Measurements from ENCODE around the gene MANSC1.

MANSC1 gene

DNA sequence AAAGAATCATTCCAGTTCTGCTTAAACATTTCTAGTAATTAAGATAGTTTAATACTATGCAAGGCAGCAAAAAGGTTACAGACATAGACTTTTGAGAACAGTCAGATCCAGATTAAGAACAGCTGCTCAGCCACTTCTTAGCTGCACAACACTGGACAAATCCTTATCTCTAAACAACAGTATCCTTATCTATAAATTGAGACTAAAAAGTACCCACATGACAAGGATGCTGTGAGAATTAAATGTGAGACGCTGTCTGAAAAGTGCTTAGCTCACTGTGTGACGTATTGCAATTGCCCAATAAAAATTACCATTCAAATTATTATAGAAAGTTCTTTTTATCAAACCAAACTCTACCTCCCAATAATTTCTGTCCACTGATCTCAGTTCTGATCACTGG lies 42.4 kb upstream of the MANSC1 start:
- no peak overlapping the region for H3K27ac ChIP-seq
- TF ChIP-seq, protein P1, sequence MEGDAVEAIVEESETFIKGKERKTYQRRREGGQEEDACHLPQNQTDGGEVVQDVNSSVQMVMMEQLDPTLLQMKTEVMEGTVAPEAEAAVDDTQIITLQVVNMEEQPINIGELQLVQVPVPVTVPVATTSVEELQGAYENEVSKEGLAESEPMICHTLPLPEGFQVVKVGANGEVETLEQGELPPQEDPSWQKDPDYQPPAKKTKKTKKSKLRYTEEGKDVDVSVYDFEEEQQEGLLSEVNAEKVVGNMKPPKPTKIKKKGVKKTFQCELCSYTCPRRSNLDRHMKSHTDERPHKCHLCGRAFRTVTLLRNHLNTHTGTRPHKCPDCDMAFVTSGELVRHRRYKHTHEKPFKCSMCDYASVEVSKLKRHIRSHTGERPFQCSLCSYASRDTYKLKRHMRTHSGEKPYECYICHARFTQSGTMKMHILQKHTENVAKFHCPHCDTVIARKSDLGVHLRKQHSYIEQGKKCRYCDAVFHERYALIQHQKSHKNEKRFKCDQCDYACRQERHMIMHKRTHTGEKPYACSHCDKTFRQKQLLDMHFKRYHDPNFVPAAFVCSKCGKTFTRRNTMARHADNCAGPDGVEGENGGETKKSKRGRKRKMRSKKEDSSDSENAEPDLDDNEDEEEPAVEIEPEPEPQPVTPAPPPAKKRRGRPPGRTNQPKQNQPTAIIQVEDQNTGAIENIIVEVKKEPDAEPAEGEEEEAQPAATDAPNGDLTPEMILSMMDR (IDR thresholded peaks at IDR 0.05): no peak
- DNase-seq (ENCODE audit: low spot score): no peak
- H3K4me3 ChIP-seq: no peak overlapping the region

DNA sequence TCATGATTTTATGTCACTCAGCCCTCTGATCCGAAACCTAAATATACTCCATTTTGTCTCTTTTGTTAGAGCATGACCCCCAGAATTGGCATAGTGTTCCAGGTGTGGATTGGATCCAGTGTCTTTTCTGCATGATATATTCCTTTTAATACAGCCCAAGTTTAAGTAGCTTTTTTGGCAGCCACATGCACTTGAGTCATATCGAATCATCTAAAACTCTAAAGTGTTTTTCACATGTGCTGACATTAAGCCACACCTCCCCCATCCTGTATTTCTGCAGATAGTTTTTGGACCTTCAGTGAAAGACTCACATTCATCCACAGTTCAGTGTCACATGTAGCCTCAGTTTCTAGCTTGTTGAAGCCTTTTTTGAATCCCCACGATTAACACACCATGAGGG lies 37.5 kb upstream of the MANSC1 start:
- DNase-seq (ENCODE audit: low spot score): no peak
- H3K27ac ChIP-seq: no peak overlapping the region
- H3K4me3 ChIP-seq: no peak overlapping the region
- TF ChIP-seq, protein P1 (IDR thresholded peaks at IDR 0.05): no peak

DNA sequence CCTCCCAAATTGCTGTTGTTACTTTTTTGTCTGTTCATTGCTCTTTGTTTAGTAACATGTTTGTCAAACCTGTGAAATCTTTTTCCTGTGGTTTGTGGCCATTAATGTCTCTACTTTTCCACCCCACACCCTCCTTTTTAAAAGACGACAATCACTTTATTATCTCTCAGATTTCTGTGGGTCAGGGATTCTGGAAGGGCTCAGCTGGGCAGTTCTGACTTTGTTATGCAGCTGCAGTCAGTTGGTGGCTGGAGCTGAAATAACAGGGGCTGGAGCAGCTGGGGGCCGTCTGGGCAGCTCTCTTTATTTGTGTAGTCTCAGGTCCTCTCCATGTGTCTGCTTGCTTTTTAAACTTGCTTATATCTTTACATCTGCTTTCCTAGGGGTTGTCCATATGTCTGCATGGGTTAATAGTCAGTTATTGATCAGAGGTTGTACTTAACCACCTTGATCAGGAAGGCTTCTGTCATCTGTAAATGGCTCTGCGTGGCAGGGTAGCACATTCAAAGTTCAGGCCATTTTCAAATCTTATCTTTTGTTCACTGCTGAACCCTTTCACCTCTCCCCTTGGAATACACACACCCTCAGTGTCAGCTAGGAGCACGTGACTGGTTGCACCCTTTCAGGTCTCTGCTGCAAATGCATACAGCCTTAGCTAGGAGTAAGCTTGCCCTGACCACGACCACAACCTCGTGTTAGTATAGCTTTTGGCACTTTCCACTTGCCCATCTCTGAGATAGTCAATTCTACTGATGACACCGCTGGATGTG lies 34.7 kb upstream of the MANSC1 start:
- H3K4me3 ChIP-seq: no peak overlapping the region

DNA sequence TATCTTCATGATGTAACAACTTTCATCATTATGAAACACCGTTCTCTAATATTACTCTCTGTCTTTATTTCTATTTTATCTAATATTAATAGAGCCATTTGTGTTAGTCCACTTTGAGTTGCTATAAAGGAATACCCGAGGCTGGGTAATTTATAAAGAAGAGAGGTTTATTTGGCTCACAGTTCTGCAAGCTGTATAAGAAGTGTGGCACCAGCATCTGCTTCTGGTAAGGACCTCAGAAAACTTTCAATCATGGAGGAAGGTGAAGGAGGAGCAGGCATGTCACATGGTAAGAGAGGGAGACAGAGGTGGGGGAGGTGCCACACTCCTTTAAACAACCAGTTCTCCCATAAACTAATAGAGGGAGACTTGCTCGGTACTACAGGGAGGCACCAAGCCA lies 31.9 kb upstream of the MANSC1 start:
- Histone ChIP-seq H3K4me3 (no peak overlapping the region), H3K27ac (no peak overlapping the region)
- DNase-seq (ENCODE audit: low spot score): no peak
- TF ChIP-seq, protein P1 (IDR thresholded peaks at IDR 0.05): no peak

More for the DNA sequence above, 34.7 kb upstream of the MANSC1 start:
- DNase-seq (ENCODE audit: low spot score): no peak
- no peak overlapping the region for H3K27ac ChIP-seq
- TF ChIP-seq, protein P1 (IDR thresholded peaks at IDR 0.05): no peak

DNA sequence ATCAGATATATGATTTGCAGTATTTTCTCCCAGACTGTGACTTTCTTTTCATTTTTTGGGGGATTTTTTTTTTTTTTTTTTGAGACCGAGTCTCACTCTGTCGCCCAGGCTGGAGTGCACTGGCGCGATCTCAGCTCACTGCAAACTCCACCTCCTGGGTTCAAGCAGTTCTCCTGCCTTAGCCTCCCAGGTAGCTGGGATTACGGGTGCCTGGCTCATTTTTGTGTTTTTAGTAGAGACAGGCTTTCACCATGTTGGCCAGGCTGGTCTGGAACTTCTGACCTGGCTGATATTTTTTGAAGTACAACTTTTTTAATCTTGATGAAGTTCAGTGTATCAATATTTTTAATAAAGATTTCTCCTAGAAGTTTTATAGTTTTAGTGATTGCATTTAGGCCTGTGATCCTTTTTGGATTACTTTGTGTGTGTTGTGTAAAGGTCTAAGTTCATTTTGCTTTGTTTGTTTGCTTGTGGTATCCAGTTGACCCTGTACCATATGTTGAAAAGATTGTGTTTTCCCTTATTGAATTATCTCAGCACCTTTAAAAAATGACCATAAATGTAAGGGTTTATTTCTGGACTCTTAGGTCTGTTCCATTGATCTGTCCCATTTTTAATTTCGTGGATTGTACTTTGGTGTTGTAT lies 31.0 kb upstream of the MANSC1 start:
- TF ChIP-seq, protein P1 (IDR thresholded peaks at IDR 0.05): no peak
- no peak overlapping the region for H3K4me3 ChIP-seq
- no peak for DNase-seq (ENCODE audit: low spot score)
- peak overlapping the region in 1 of 2 donors; percentile 34 for H3K27ac ChIP-seq

DNA sequence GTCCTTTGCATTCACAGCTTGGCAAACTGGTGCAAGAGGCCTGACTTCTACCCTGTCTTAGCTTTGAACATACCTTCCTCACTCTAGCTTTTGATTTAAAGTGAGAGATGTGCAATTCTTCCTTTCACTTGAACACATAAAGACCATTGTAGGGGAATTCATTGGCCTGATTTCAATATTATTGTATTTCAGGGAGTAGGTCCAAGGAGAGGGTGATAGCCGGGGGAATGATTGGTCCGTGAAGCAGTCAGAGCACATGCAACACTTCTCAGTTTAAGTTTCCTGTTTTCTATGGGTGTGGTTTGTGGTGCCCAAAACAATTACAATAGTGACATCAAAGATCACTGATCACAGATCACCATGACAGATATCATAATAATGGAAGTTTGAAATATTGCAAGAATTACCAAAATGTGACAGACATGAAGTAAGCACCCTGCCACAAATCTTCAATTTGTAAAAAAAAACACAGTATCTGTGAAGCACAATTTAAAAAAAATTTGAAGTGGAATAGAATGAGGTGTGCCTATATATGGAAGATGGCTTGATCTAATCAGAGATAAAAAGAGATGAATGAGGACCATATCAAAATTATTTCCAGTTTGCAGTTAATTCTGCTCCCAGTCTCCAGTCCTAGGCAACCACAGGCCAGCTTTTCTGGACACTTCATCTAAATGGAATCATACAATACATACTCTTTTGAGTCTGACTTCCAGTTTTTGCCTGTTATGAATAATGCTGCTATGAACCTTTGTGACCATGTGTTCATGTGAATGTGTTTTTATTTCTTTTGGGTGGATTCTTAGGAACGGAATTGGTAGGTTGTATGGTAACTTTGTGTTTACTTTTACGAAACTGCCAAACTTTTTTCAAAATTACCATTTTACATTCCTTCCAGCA lies 30.0 kb upstream of the MANSC1 start:
- no peak overlapping the region for H3K4me3 ChIP-seq
- peak overlapping the region; percentile 34 to 54 for H3K27ac ChIP-seq
- DNase-seq (ENCODE audit: low spot score): no peak
- TF ChIP-seq, protein P1 (IDR thresholded peaks at IDR 0.05): no peak
